ENCODE measurements around the gene SCRG1.

The SCRG1 gene

GRCh38 chr4:173398779-173399415, at the start of gene SCRG1:
TSS of gene SCRG1 (minus strand) at chr4:173399116. CDS start at chr4:173391414, 7,702 bp downstream.
- in situ Hi-C loops (cut with MboI; ENCODE audit: low sequenced_read_pairs) = no loop called here

- in situ Hi-C loops (cut with MboI; ENCODE audit: low sequenced_read_pairs) = no loop called here
These were observed 49.2 kb upstream of the SCRG1 start for GRCh38 chr4:173448103-173448502.

DNA sequence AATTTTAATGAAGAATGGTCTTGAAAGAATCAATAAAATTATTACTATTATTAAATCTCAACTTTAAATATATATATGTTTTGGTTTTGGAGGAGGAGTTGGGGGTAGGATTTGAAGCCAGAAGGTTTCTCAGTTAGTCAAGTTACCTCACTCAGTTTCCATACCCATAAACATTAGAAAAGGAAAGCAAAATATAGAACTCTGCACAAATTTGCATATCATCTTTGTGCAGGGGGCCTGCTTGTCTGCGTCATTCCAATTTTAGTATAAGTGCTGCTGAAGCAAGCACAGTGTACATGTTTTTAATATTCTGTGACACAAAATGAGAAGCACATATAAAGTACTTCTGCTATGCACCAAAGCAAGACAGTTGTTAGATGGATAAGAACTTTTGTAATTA, 47.5 kb upstream of the SCRG1 start:
- in situ Hi-C loops (cut with MboI; ENCODE audit: low sequenced_read_pairs) = no loop called here

- in situ Hi-C loops (cut with MboI; ENCODE audit: low sequenced_read_pairs) = no loop called here
These were observed 44.2 kb upstream of the SCRG1 start for GRCh38 chr4:173443121-173443520.

- in situ Hi-C loops (cut with MboI; ENCODE audit: low sequenced_read_pairs) = no loop called here
These were observed 43.5 kb upstream of the SCRG1 start for GRCh38 chr4:173442223-173442932.

- in situ Hi-C loops (cut with MboI; ENCODE audit: low sequenced_read_pairs) = no loop called here
These were observed 42.0 kb upstream of the SCRG1 start for GRCh38 chr4:173440888-173441287.

DNA sequence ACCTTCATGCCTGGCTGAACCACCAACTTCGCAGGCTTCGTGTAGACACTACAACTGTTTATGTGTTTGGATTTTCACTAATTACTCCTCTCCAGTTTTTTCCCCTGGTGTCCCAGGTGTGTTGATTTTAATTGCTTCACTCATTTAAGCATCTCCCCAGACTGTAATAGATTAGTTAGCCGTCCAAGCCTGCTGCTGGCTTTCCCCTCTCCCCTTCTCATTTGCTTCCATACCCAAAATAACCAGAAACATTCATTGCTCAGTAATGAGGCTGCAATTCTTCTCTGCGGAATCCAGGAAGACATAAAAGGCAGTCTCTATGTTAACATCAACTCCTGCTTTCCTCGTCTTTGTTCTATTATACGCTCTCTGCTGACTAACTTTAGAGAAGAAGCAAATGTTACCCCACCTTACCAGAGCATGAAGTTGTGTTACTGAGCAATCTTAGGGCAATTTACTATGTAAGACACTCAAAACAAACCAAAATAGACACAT, 37.9 kb upstream of the SCRG1 start:
- in situ Hi-C loops (cut with MboI; ENCODE audit: low sequenced_read_pairs) = no loop called here

DNA sequence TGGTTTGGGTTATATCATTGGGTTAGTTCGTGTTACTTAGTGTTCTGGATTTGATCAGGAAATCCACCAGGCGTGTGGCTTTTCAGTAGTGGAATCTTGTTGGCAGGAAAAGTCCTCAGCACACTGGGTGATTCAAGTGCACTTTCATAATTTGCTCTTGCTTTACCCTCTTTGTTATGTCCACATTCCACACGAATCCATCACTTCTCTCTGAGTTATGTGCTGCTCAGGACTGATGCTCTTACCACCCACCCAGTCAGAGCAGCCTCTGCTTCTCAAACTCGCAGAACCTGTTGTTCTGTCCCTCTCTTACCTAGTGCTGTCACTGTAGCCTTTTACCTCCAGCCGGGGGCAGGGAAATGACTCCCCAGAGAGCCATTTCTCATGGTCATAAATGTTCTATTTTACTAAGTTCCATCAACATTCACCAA, 37.2 kb upstream of the SCRG1 start:
- in situ Hi-C loops (cut with MboI; ENCODE audit: low sequenced_read_pairs) = no loop called here

GRCh38 chr4:173434231-173434630, 35.3 kb upstream of the SCRG1 start:
- in situ Hi-C loops (cut with MboI; ENCODE audit: low sequenced_read_pairs) = no loop called here

DNA sequence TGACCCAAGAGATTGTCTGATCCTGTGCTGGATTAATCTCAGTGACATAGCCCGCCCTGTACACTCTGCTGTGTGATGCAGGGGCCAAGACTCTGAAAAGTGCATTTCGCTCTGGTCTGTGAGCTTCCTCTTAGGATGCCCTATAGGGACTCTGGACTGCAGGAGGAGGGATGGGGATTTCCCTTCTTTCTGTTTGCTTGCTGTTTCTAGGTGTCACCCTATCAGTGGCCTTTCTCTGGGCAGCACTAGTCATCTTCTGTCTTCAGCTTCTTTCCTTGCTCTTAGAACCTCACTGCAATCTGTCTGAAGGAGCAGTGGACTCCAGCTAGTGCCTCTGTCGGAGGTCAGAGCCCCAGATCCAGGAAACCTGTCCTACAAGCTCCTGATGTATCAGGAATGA, 34.5 kb upstream of the SCRG1 start:
- in situ Hi-C loops (cut with MboI; ENCODE audit: low sequenced_read_pairs) = no loop called here

DNA sequence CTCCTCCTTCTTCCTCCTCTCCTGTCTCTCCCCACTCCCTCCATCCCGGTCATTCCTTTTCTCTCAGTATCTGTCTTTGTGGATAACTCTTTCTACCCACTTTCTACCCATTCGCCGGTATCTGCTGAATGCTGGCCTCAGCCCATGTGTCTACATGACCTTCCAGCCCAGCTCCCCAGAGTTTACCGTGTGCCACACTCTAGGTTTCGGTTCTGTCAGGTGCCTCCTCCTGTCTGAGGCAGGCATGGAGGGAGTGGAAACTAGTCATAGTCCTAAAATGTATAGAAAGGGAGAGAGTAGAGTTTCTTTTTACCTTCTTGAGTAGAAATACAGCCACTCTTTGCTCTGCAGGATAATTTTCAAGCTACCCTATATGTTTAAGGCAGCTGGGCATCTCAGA, 33.5 kb upstream of the SCRG1 start:
- in situ Hi-C loops (cut with MboI; ENCODE audit: low sequenced_read_pairs) = no loop called here

DNA sequence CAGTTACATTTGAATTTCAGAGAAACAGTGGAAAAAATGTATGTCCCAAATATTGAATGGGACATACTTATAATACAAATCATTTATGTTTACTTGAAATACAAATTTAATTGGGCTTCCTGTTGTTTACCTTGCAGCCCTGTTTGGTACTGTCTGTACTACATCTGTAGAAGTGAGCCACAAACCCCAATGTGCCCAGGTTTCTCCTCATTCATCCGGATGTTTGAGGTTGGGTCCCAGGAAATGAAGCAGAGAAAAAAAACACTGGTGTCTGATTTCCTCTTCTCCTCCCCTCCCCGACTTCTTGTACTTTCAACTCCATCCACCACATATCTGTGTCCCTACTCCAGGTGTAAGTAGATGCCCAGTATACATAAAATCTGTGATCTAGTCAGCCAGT, 27.1 kb upstream of the SCRG1 start:
- in situ Hi-C loops (cut with MboI; ENCODE audit: low sequenced_read_pairs) = loop anchor here (10.0 kb wide), 1 partner anchor 69 kb away; no protein-coding TSS in a partner anchor

DNA sequence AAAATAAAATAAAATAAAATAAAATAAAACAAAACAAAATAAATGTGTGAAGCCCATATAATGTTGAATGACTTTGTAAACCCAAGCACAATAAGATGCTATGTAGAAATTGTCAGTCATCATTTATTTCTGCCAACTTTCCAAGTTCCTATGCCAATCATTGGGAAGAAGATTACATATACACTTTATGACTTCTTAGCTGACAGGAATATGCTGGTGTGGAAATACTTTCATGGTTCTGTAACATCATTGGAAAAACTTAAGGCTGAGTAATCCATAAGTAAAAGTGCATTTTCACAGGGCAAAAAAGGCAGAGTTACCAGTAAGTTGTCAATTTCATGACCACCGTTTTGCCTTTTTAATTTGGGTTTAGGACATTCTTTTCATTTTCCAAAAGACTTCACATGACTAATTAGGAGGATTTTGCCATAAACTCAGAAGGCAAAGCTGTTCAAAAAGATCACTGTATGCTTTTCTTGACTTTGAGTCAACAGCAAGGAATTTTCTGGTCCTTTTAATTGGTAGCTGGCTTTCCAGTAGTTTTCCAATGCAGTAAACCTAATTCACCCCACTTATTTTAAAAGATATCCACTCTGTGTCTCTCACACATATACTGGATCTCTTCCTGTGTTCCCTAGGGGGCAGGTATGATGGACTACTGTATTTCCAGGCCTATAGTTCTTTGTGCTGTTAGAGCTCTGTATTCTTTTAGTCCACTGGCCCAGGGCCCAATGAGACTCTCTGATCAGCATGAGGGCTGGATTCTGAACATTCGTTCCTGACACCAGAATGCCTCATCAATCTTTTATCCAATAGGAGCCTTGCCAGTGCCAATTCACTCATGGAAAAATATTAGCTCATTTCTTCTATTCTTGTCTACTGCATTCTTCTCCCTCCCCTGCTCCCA, 26.2 kb upstream of the SCRG1 start:
- in situ Hi-C loops (cut with MboI; ENCODE audit: low sequenced_read_pairs) = loop anchor here (10.0 to 25.0 kb wide), 2 partner anchors 70 to 413 kb away; no protein-coding TSS in a partner anchor

GRCh38 chr4:173420801-173421200, 21.9 kb upstream of the SCRG1 start:
- in situ Hi-C loops (cut with MboI; ENCODE audit: low sequenced_read_pairs) = loop anchor here (10.0 to 25.0 kb wide), 2 partner anchors 74 to 408 kb away; no protein-coding TSS in a partner anchor

- in situ Hi-C loops (cut with MboI; ENCODE audit: low sequenced_read_pairs) = loop anchor here (10.0 to 25.0 kb wide), 2 partner anchors 74 to 408 kb away; no protein-coding TSS in a partner anchor
These were observed 21.4 kb upstream of the SCRG1 start for GRCh38 chr4:173420324-173420752.

GRCh38 chr4:173418639-173419038, 19.7 kb upstream of the SCRG1 start:
- in situ Hi-C loops (cut with MboI; ENCODE audit: low sequenced_read_pairs) = loop anchor here (10.0 to 25.0 kb wide), 2 partner anchors 94 to 406 kb away; no protein-coding TSS in a partner anchor

DNA sequence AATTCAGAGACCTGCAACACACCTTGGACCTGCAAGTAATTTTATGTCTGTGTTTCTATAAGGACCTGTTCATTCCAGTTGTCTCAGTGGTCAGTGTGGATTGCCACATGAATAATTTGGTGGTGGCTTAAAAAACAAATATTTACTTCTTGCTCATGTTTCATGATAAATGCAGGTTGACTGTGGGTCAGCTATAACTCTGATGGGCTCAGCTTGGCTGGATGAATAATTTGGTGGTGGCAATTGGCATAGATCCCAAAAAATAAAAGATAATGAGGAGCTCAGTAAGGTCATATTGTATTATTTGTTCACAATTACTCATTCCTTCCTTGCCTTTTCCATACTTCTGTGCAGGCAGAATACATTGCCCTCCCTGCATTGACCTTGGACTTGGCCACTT, 18.9 kb upstream of the SCRG1 start:
- in situ Hi-C loops (cut with MboI; ENCODE audit: low sequenced_read_pairs) = loop anchor here (10.0 to 25.0 kb wide), 2 partner anchors 93 to 406 kb away; no protein-coding TSS in a partner anchor

DNA sequence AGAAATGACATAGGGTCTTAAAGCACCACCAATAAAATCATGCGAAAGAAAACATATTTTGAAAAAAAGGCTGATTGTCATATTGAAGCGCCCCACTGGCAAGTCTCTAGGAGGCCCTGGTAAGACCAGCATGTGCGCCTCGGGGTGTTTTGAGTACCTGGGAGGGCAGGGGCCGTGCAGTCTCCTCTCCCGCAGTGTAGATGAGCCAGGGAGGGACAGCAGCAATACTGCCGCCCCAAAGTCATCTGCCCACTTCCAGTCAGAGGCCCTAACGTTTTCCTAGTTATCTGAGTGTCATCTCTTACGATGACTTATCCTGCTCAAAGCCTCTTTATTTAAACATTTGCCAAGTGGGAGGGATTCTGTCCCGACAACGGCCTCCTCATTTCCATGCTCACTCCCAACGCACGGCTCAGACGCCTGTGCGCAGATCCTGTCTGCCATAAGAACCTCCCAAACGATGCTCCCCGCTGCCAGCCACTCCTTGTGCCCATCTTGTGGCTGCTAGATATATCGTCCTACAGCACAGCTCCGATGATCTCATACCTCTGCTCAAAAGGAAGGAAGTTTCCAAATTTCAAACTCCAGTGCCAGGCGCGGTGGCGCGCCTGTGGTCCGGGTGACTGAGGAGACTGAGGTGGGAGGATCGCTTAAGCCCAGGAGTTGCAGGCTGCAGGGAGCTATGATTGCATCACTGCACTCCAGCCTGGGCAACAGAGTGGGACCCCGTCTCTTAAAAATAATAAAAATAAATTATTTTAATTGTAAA, 17.2 kb upstream of the SCRG1 start:
- in situ Hi-C loops (cut with MboI; ENCODE audit: low sequenced_read_pairs) = loop anchor here (10.0 to 25.0 kb wide), 2 partner anchors 91 to 404 kb away; no protein-coding TSS in a partner anchor

DNA sequence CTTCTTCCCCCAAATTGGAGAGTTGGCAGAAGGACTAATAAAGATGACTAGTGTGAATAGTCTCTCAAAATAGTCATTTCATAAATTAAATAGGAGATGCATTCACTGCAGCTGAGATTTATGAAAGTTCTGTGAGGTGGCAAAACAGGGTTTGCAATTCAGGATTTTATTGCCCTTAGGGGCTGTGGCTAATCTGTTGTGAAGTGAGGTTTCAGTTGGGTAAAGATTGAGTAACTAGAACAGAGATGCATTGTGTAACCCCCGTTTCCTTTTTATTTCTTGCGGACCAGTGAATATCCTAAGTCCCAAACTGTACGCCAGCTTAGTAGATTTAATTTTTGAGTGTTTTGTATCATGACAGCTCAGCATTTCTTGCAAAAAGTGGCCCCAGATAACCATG, 16.2 kb upstream of the SCRG1 start:
- in situ Hi-C loops (cut with MboI; ENCODE audit: low sequenced_read_pairs) = loop anchor here (10.0 to 25.0 kb wide), 2 partner anchors 90 to 403 kb away; no protein-coding TSS in a partner anchor

- in situ Hi-C loops (cut with MboI; ENCODE audit: low sequenced_read_pairs) = loop anchor here (10.0 to 25.0 kb wide), 2 partner anchors 90 to 402 kb away; no protein-coding TSS in a partner anchor
These were observed 15.5 kb upstream of the SCRG1 start for GRCh38 chr4:173414456-173414855.
